HUDEP-2 (cell line): ENCODE measurements around the gene MYO7A.
A peak's percentile ranks its signal among the peaks of the same experiment; 100 is the strongest.

Source experiments
- DNase-seq, 76 experiments: peaks; one replicate each; lab custom pipeline; 2025; ENCODE audit not compliant: unreplicated experiment in 76 of 76; lab: John Stamatoyannopoulos, UW

Gene MYO7A

GRCh38 chr11:77181799-77182541 is 53.9 kb downstream of the MYO7A start:
- no peak for DNase-seq

GRCh38 chr11:77182542-77183430 is 54.7 kb downstream of the MYO7A start:
- no peak for DNase-seq

DNA sequence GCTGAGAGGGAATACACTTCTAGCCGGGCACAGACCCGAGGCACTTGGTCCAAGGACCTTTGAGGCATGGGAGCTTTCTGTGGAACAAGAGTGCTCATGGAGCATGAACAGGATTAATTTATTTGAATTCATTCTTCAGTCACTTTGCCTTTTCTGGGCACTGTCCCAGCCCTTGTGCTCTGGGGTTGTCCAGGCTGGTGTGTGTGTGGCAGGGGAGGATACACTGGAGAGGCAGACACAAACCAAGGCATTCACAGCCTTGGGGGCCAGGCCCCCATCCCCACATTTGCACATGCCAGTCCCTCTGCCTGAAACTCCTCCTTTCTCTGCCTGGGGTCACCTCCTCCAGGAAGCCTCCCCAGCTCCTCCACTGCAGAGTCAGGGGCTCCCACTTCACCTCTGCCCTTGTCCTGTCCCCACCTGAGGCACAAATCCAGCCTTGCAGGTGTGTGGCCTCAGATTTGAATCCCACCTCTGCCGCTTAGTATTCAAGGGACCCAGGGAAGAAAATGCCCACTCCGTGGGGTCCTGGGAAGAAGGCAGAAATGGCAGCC is 55.5 kb downstream of the MYO7A start:
- DNase-seq: no peak

GRCh38 chr11:77184136-77184860 is 56.3 kb downstream of the MYO7A start:
- DNase-seq: no peak

GRCh38 chr11:77186302-77186701 is 58.3 kb downstream of the MYO7A start:
- DNase-seq: no peak

- no peak for DNase-seq
These were observed 59.2 kb downstream of the MYO7A start for GRCh38 chr11:77187111-77187750.

DNA sequence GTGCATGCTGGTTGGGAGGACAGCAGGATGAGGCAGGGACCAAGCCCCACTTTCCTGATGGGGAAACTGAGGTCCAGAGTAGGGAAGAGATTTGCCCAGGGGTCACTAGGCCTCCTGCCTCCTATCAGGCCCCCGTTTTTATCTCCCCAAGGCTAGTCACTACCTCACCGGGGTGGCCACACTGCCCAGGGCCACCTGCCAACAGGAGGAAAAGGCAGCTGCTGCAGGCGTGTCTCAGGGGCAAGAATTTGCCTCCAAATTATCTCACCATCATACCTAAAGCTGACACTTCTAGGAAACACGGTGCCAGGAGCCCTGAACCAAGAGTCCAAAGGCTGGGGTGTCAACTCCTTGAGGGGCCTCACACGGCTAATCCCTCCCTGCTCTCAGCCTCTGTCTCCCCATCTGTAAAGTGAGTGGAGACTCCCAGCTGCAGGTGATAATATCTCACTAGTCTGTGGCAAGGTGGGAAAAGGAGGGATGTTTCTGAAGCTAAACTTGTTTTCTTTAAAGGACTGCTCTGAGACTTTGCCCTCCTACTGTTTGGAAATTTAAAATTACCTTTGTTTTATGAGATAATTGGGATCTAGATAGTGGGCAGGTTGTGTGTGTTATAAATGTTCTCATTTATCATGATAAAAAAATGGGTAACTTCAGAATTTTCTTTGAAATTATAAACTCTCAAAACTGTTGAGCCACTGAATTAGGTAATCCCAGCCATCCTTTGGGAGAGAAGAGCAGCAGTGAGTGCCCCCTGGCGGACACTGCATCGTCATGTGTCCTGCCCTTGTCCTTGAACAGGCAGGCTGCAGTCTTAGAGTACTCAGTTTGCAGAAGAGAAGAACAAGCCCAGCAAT is 60.0 kb downstream of the MYO7A start:
- peak in 64 of 76 experiments; percentile 7 to 70 (median 44) for DNase-seq

GRCh38 chr11:77188633-77189491 is 60.8 kb downstream of the MYO7A start:
- DNase-seq: no peak

GRCh38 chr11:77189588-77190210 is 61.7 kb downstream of the MYO7A start:
- no peak for DNase-seq

GRCh38 chr11:77190331-77191075 is 62.5 kb downstream of the MYO7A start:
- no peak for DNase-seq

- no peak for DNase-seq
These were observed 63.4 kb downstream of the MYO7A start for GRCh38 chr11:77191429-77191822.

- DNase-seq: peak in 26 of 76 experiments; percentile 1 to 37 (median 12)
These were observed 63.9 kb downstream of the MYO7A start for GRCh38 chr11:77191823-77192495.

DNA sequence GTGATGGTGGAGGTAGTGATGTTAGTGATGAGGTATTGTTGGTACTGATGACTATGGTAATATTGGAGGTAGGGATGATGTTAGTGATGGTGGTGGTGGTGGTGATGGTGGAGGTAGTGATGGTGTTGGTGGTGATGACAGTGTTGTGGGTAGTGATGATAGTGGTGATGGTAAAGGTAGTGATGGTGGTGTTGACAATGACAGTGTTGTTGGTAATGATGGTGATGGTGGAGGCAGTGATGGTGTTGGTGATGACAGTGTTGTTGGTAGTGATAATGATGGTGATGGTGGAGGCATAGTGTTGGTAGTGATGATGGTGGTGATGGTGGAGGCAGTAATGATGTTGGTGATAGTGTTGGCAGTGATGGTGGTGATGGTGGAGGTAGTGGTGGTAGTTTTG is 65.1 kb downstream of the MYO7A start:
- no peak for DNase-seq

DNA sequence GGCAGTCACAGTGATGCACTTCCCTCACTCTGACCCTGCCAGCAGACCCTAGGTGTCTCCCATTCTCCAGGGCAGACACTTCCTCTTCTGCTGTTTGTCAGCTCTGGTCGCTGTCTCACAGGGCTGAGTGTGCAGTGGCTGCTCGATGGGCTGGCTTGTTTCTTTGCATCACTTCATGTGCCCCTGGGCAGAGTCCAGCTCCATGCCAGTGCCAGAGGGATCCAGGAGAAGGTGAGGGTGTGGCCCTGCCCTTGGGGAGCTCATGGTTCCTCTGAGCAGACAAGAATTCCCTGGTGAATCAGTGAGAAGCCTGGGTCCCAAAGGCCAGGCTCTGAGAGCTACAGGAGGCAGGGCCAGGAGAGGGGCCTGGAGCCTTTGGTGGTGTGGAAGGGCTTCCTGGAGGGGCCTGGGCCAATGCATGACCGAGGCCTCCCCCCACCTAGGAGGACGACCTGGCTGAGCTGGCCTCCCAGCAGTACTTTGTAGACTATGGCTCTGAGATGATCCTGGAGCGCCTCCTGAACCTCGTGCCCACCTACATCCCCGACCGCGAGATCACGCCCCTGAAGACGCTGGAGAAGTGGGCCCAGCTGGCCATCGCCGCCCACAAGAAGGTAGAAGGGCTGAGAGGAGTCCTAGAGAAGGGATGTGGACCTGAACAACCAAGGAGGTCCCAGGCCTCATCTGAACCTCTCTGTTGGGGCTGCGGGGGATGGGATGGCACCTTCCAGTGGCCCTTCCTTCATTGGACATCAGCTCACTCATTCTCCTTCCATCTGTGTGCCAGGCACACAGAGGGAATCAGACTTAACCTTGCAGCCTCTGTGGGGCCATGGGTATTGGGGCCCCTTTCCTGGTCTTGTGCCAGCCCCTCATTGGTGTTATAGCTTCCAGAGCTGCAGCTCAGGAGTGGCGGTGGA is 66.1 kb downstream of the MYO7A start:
- DNase-seq: no peak

GRCh38 chr11:77195071-77195755 is 67.2 kb downstream of the MYO7A start:
- DNase-seq: no peak
